Thoracic aorta (tissue), 2 donors: ENCODE results near the gene SNRPD3. TPM values are rescaled to one million over a fixed set of nuclear protein-coding genes. Genes with fewer than 3 reads are reported as not detected.
"Not testable (repeated sequence)": the region's sequence is repeated elsewhere in the genome, so short reads cannot be mapped to it uniquely, and the experiment has no call there.

Experiments
- ATAC-seq: fragments of 150-250 bp; one replicate; pipeline ENCODE4 v1.8.0; 2017; ENCODE audit warnings: low read depth; ENCODE audit not compliant: insufficient number of reproducible peaks, low FRiP score
- DNase-seq: peaks from one replicate; pipeline ENCODE4 v3.0.0-alpha.2; 2020; ENCODE audit warnings: low spot score
- H3K27ac ChIP-seq, 2 donors: fragments of 200-600 bp; sonication (generic); 1 replicate in 1 of 2; 2 replicates in 1 of 2; pipeline ENCODE4 v1.5.1; 2016; ENCODE audit warnings: mild to moderate bottlenecking in 2 of 2, moderate library complexity in 2 of 2
- H3K27me3 ChIP-seq: fragments of 200-600 bp; sonication (generic); replicated peaks from 2 replicates; pipeline ENCODE4 v1.6.0; 2016; ENCODE audit warnings: mild to moderate bottlenecking; ENCODE audit not compliant: insufficient read depth
- H3K36me3 ChIP-seq: fragments of 200-600 bp; sonication (generic); one replicate; pipeline ENCODE4 v1.5.1; 2016
- H3K4me1 ChIP-seq, 2 donors: fragments of 200-600 bp; sonication (generic); 1 replicate in 1 of 2; 2 replicates in 1 of 2; pipeline versions ENCODE4 v1.5.1 to v1.6.0; 2016; ENCODE audit warnings: low read depth in 2 of 2, mild to moderate bottlenecking in 1 of 2; ENCODE audit not compliant: control insufficient read depth in 1 of 2
- H3K4me3 ChIP-seq: fragments of 200-600 bp; sonication (generic); 2 replicates; pipeline ENCODE4 v1.5.1; 2016; ENCODE audit warnings: mild to moderate bottlenecking
- H3K9me3 ChIP-seq: fragments of 200-600 bp; sonication (generic); 2 replicates; pipeline ENCODE4 v1.5.1; 2016
- total RNA-seq, 2 donors: library from RNA; depleted of rRNA; stranded (reverse); fragments of >200 nt; gene quantifications; one replicate each; pipeline versions ENCODE4 v1.1.0 to v1.2.3, GENCODE V29; 2016
- TF ChIP-seq, protein P1 (sequence below): fragments of 200-600 bp; sonication (generic); IDR thresholded peaks from one replicate; pipeline ENCODE4 v1.5.1; 2019; ENCODE audit warnings: antibody characterized with exemption

The SNRPD3 gene
- total RNA-seq, 2 donors from 2014 or later = 98.0 to 153 TPM

DNA sequence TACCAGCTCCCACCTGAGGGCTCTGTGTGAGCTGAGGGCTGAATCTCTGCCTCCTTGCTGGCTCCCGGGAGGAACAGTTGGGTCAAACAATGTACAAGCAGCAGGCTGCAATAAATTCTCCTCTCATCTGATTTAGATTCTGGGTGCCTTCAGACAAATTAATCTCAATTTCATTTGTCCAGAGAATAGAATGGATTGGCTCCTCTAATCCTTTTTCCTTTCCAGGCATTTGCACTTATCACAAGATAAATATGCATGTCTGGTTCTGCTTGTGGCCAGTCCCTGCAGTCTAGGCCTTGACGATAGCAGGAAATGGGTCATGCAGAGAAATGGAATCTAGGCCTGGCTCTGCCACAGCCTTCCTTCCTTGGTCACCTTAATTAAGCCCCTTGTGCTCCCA lies 31.9 kb upstream of the SNRPD3 start:
- ATAC-seq (no peak), DNase-seq (no peak)
- Histone ChIP-seq H3K27me3 (no peaks in the 10 kb centered on the region), H3K4me3 (no peak overlapping the region), H3K36me3 (no peaks in the 10 kb centered on the region), H3K27ac (peak overlapping the region; percentile 53 to 62), H3K4me1 (peaks cover 3 to 28% of the 10 kb centered on the region in 2 donors), H3K9me3 (no peaks in the 10 kb centered on the region)
- TF ChIP-seq, protein P1, sequence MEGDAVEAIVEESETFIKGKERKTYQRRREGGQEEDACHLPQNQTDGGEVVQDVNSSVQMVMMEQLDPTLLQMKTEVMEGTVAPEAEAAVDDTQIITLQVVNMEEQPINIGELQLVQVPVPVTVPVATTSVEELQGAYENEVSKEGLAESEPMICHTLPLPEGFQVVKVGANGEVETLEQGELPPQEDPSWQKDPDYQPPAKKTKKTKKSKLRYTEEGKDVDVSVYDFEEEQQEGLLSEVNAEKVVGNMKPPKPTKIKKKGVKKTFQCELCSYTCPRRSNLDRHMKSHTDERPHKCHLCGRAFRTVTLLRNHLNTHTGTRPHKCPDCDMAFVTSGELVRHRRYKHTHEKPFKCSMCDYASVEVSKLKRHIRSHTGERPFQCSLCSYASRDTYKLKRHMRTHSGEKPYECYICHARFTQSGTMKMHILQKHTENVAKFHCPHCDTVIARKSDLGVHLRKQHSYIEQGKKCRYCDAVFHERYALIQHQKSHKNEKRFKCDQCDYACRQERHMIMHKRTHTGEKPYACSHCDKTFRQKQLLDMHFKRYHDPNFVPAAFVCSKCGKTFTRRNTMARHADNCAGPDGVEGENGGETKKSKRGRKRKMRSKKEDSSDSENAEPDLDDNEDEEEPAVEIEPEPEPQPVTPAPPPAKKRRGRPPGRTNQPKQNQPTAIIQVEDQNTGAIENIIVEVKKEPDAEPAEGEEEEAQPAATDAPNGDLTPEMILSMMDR = no peak

DNA sequence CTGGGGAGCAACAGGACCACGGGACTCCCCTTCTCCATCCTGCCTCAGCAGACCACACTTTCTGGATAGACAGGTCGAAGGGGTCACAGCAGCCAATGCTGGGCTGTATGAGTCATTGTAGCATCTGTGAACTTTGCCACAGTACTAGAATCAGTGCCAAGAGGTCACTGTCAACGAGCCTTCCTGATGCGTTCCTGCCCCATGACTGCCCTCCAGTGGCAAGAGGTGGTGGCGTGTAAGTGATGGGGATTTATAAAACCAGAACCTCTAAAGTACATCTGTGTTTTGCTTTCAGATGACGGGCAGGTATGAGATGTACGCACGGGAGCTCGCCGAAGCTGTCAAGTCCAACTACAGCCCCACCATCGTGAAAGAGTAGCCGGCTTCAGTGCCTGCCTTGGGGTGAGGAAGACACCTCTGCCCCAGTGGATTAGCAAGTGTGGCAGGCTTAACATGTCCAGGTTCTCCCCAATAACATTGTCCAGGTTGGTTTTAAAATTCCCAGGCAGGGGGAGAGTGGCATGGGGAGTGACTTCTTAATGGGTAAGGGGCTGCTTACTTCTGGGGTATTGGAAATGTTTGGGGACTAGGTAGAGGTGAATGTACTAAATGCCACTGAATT lies 30.3 kb upstream of the SNRPD3 start:
- Histone ChIP-seq H3K27me3 (no peaks in the 10 kb centered on the region), H3K36me3 (no peaks in the 10 kb centered on the region), H3K27ac (no peak overlapping the region), H3K9me3 (no peaks in the 10 kb centered on the region), H3K4me1 (peaks cover 3 to 28% of the 10 kb centered on the region in 2 donors), H3K4me3 (no peak overlapping the region)
- TF ChIP-seq, protein P1 = peak; percentile 78
- peak; percentile 24 for ATAC-seq
- peak; percentile 28 for DNase-seq

DNA sequence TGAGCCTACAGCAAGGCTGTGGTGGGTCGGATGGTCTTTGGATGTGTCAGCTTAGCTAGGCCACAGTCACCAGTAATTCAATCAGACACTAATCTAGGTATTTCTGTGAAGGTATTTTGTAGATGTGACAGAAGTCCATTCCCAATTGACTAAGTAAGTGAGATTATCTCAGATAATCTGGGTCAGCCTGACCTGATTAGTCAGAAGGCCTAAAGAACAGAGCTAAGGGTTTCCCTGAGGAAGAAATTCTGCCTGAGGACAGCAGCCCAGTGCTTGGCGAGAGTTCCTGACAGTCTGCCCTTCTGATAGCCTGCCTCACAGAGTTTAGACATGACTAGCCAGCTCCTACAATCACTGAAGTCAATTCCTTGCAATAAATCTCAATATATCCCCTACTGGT lies 29.6 kb upstream of the SNRPD3 start:
- Histone ChIP-seq H3K36me3 (no peaks in the 10 kb centered on the region), H3K27me3 (no peaks in the 10 kb centered on the region), H3K4me1 (peaks cover 3 to 28% of the 10 kb centered on the region in 2 donors), H3K4me3 (no peak overlapping the region), H3K27ac (no peak overlapping the region), H3K9me3 (no peaks in the 10 kb centered on the region)
- ATAC-seq (no peak), DNase-seq (no peak)
- TF ChIP-seq, protein P1 = no peak

DNA sequence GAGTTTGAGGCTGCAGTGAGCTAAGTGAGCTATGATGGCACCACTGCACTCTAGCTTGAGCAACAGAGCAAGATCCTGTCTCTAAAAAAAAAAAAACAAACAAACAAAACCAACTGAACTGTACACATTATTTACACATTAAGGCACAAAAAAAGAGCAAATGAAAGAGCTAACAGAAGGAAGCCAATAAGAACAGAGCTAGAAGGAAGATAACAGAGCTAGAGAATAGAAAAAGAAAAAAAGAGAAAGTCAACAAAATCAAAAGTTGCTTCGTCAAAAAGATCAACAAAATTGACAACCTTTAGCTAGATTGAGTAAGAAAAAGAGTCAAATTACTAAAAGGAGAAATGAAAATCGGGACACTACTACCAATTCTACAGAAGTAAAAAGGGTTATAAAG lies 25.9 kb upstream of the SNRPD3 start:
- no peaks in the 10 kb centered on the region for H3K36me3 ChIP-seq
- TF ChIP-seq, protein P1 = no peak
- no peaks in the 10 kb centered on the region for H3K9me3 ChIP-seq
- DNase-seq (no peak), ATAC-seq (no peak)
- no peak overlapping the region for H3K4me3 ChIP-seq
- H3K27me3 ChIP-seq = no peaks in the 10 kb centered on the region
- H3K27ac ChIP-seq = no peak overlapping the region
- peaks cover 0 to 7% of the 10 kb centered on the region in 2 donors for H3K4me1 ChIP-seq

DNA sequence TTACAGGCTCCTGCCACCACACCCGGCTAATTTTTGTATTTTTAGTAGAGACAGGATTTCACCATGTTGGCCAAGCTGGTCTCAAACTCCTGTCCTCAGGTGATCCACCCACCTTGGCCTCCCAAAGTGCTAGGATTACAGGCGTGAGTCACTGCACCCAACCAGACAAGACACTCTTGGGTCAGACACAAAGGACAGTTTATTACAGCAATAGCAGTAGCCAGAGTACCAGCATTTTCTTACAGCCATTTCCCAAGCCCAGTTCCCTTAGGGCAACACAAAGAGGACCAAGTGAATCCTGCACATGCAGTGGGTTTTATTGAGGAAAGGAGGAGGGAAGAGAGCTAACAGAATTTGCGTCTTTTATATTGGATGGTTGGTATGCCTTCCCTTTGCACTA lies 24.8 kb upstream of the SNRPD3 start:
- not testable (repeated sequence) for H3K36me3 ChIP-seq, ATAC-seq, H3K9me3 ChIP-seq, DNase-seq, H3K4me1 ChIP-seq, H3K4me3 ChIP-seq, H3K27me3 ChIP-seq, H3K27ac ChIP-seq

DNA sequence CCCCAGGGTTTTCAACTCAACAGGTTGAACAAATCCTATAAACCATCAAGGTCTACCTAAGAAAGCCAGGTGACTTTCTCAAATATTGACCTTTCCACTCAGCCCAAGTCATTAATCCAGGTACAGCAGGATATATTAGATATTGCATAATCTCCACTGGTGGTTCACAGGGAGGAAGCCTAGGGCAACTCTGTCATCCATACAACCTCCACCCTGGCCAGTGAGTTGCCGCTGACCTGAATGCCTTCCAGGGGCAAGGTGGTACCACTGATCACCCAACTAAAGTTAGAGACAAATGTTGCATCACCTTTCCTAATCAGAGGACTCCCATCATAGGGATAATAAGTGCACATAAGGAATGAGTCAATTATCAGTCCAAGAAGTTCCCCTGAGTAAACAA lies 23.7 kb upstream of the SNRPD3 start:
- DNase-seq = no peak
- H3K4me1 ChIP-seq = no peaks in the 10 kb centered on the region
- H3K9me3 ChIP-seq = no peaks in the 10 kb centered on the region
- H3K36me3 ChIP-seq = no peaks in the 10 kb centered on the region
- H3K27ac ChIP-seq = no peak overlapping the region
- TF ChIP-seq, protein P1 = no peak
- no peak overlapping the region for H3K4me3 ChIP-seq
- no peaks in the 10 kb centered on the region for H3K27me3 ChIP-seq
- no peak for ATAC-seq
